GM12891 (cell line): ENCODE measurements around the gene TMEM132D.

Experiments
- PAX5 ChIP-seq: IDR thresholded peaks from 2 replicates; pipeline ENCODE4 v1.6.1; 2011; ENCODE audit warnings: low read length, moderate library complexity, mild to moderate bottlenecking; ENCODE audit not compliant: insufficient read depth, severe bottlenecking
- POLR2A ChIP-seq: IDR thresholded peaks from 2 replicates; pipeline ENCODE4 v1.6.1; 2011; ENCODE audit warnings: low read depth, low read length, control low read depth
- POLR2AphosphoS5 ChIP-seq: IDR thresholded peaks from 2 replicates; pipeline ENCODE4 v1.6.1; 2011; ENCODE audit warnings: low read depth, low read length, control low read depth
- TAF1 ChIP-seq: IDR thresholded peaks from 2 replicates; pipeline ENCODE4 v1.6.1; 2011; ENCODE audit warnings: low read depth, low read length, control low read depth

DNA sequence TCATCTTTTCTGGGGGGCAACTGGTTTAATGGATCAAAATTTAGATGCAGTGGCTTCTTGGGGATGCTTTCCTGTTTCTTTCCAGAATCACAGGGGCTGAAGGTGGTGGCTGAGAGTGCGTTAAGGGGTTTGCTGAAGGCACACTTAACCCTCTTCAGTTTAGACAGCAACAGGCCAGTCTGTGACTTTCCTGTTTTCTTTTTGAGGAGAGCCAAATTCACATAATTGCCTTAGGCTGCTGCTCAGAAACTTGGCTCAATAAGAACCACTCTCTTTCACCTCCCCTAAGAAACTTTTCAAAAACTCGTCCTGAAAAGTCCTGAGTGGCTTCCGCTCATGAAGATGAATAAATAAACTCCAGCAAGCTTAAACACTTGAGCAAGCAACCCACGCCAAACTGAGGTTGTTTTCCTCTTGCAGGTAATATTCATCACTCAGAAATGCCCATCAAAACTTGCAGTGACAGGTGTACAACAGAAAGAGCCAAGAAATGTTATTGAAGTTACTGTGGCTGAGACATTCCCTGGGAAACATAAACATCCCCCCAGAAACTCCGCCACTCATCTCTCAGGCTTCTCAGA, 510.4 kb downstream of the TMEM132D start:
- TF ChIP-seq POLR2A: no peak
- TF ChIP-seq PAX5: no peak
- TF ChIP-seq POLR2AphosphoS5: no peak
- no peak for TF ChIP-seq TAF1
